Measurements from ENCODE around the gene ZNRF1. TPM values are rescaled to one million over a fixed set of nuclear protein-coding genes. Genes with fewer than 3 reads are reported as not detected.

ZNRF1 gene
- total RNA-seq, 2 donors from 2014 or later: 27.7 to 29.7 TPM

- H3K9ac ChIP-seq (ENCODE audit: low read depth in 2 of 2, low read length in 2 of 2): no peak overlapping the region
- H3K9me3 ChIP-seq: no peaks in the 10 kb centered on the region
- intact Hi-C loops (cut with DNase I): no loop called here
- H3K27ac ChIP-seq: no peak overlapping the region
- DNase-seq: no peak
- no peak for TF ChIP-seq CTCF (IDR thresholded peaks at IDR 0.05)
- no peaks in the 10 kb centered on the region for H3K4me1 ChIP-seq
- H3K4me3 ChIP-seq: no peak overlapping the region
- H3K27me3 ChIP-seq: no peaks in the 10 kb centered on the region
- no peaks in the 10 kb centered on the region for H3K36me3 ChIP-seq
Observed at GRCh38 chr16:74954763-74955162, 44.1 kb upstream of the ZNRF1 start.

GRCh38 chr16:74973304-74973703 is 25.5 kb upstream of the ZNRF1 start:
- DNase-seq: no peak
- Histone ChIP-seq H3K9me3 (no peaks in the 10 kb centered on the region), H3K36me3 (no peaks in the 10 kb centered on the region), H3K4me1 (no peaks in the 10 kb centered on the region), H3K4me3 (no peak overlapping the region), H3K27me3 (no peaks in the 10 kb centered on the region), H3K27ac (no peak overlapping the region), H3K9ac (ENCODE audit: low read depth in 2 of 2, low read length in 2 of 2) (no peak overlapping the region)
- intact Hi-C loops (cut with DNase I): no loop called here
- no peak for TF ChIP-seq CTCF (IDR thresholded peaks at IDR 0.05)

GRCh38 chr16:74975591-74975990 is 23.2 kb upstream of the ZNRF1 start:
- Histone ChIP-seq H3K36me3 (no peaks in the 10 kb centered on the region), H3K27ac (no peak overlapping the region), H3K4me3 (no peak overlapping the region), H3K9me3 (no peaks in the 10 kb centered on the region), H3K27me3 (no peaks in the 10 kb centered on the region), H3K9ac (ENCODE audit: low read depth in 2 of 2, low read length in 2 of 2) (no peak overlapping the region), H3K4me1 (no peaks in the 10 kb centered on the region)
- TF ChIP-seq CTCF (IDR thresholded peaks at IDR 0.05): no peak
- intact Hi-C loops (cut with DNase I): no loop called here
- DNase-seq: no peak

GRCh38 chr16:74982256-74982655 is 16.6 kb upstream of the ZNRF1 start:
- intact Hi-C loops (cut with DNase I): no loop called here
- no peak for TF ChIP-seq CTCF (IDR thresholded peaks at IDR 0.05)
- no peaks in the 10 kb centered on the region for H3K36me3 ChIP-seq
- H3K9me3 ChIP-seq: no peaks in the 10 kb centered on the region
- no peaks in the 10 kb centered on the region for H3K27me3 ChIP-seq
- no peak overlapping the region for H3K4me3 ChIP-seq
- H3K4me1 ChIP-seq: no peaks in the 10 kb centered on the region
- DNase-seq: no peak
- H3K27ac ChIP-seq: no peak overlapping the region
- H3K9ac ChIP-seq (ENCODE audit: low read depth in 2 of 2, low read length in 2 of 2): no peak overlapping the region

- intact Hi-C loops (cut with DNase I): no loop called here
- H3K9ac ChIP-seq (ENCODE audit: low read depth in 2 of 2, low read length in 2 of 2): peak overlapping the region; percentile 92 to 99
- H3K9me3 ChIP-seq: no peaks in the 10 kb centered on the region
- no peak for DNase-seq
- H3K4me3 ChIP-seq: peak overlapping the region; percentile 91
- TF ChIP-seq CTCF (IDR thresholded peaks at IDR 0.05): no peak
- no peaks in the 10 kb centered on the region for H3K27me3 ChIP-seq
- H3K36me3 ChIP-seq: no peaks in the 10 kb centered on the region
- H3K4me1 ChIP-seq: no peaks in the 10 kb centered on the region
- no peak overlapping the region for H3K27ac ChIP-seq
Observed at GRCh38 chr16:74984194-74984528, 14.7 kb upstream of the ZNRF1 start.
